RPMI7951 (cell line): ENCODE measurements around the gene CREB3L4. TPM values are rescaled to one million over a fixed set of nuclear protein-coding genes. Genes with fewer than 3 reads are reported as not detected.
A peak's percentile ranks its signal among the peaks of the same experiment; 100 is the strongest.

Experiments
- DNase-seq: peaks from one replicate; pipeline ENCODE4 v3.0.0-alpha.2; 2012; ENCODE audit warnings: low read depth
- total RNA-seq: library from RNA; depleted of rRNA; stranded (reverse); fragments of >200 nt; shearing (Covaris generic); gene quantifications from 2 replicates; pipeline ENCODE4 v1.2.3, GENCODE V29; 2014

CREB3L4 gene
- total RNA-seq, 1 experiment from 2014 or later = 7.0 TPM

- DNase-seq = no peak
Observed at GRCh38 chr1:153937331-153937730, 30.4 kb upstream of the CREB3L4 start.

- no peak for DNase-seq
Observed at GRCh38 chr1:153938996-153939395, 28.7 kb upstream of the CREB3L4 start.

GRCh38 chr1:153939476-153939875 is 28.2 kb upstream of the CREB3L4 start:
- no peak for DNase-seq

GRCh38 chr1:153940756-153941155 is 26.9 kb upstream of the CREB3L4 start:
- no peak for DNase-seq

- DNase-seq = no peak
Observed at GRCh38 chr1:153941826-153942725, 25.6 kb upstream of the CREB3L4 start.

GRCh38 chr1:153942766-153943549 is 24.7 kb upstream of the CREB3L4 start:
- no peak for DNase-seq

GRCh38 chr1:153944005-153944826 is 23.5 kb upstream of the CREB3L4 start:
- no peak for DNase-seq

- DNase-seq = no peak
Observed at GRCh38 chr1:153944827-153945117, 22.9 kb upstream of the CREB3L4 start.

- DNase-seq = peak; percentile 34
Observed at GRCh38 chr1:153945131-153945794, 22.4 kb upstream of the CREB3L4 start.

GRCh38 chr1:153945795-153946621 is 21.7 kb upstream of the CREB3L4 start:
- DNase-seq = peak; percentile 77

GRCh38 chr1:153946622-153947241 is 21.0 kb upstream of the CREB3L4 start, which contains the start of gene DENND4B:
Gene DENND4B, minus strand, starts transcription at chr1:153946718. Its CDS starts 2,344 bp downstream, at chr1:153944374.
- peak; percentile 74 for DNase-seq

GRCh38 chr1:153951183-153951582 is 16.5 kb upstream of the CREB3L4 start:
- DNase-seq = no peak

GRCh38 chr1:153951801-153952200 is 15.9 kb upstream of the CREB3L4 start:
- no peak for DNase-seq

- no peak for DNase-seq
Observed at GRCh38 chr1:153953859-153954365, 13.8 kb upstream of the CREB3L4 start.

- no peak for DNase-seq
Observed at GRCh38 chr1:153954826-153955225, 12.9 kb upstream of the CREB3L4 start.

GRCh38 chr1:153956997-153957715 is 10.5 kb upstream of the CREB3L4 start:
- DNase-seq = no peak

GRCh38 chr1:153957744-153958110 is 10.0 kb upstream of the CREB3L4 start:
- no peak for DNase-seq

GRCh38 chr1:153958111-153958960 is 9.4 kb upstream of the CREB3L4 start, which contains the start of gene CRTC2:
Gene CRTC2, minus strand, starts transcription at chr1:153958612. Its CDS starts 115 bp downstream, at chr1:153958497.
- DNase-seq = peak; percentile 97
